Left hindlimb (tissue), 1 donor: ENCODE results near the gene PRAMEF26.
"Not testable (repeated sequence)": the region's sequence is repeated elsewhere in the genome, so short reads cannot be mapped to it uniquely, and the experiment has no call there.

Experiments
- DNase-seq: peaks from one replicate; pipeline ENCODE4 v3.0.0-alpha.2; 2018

PRAMEF26 gene

DNA sequence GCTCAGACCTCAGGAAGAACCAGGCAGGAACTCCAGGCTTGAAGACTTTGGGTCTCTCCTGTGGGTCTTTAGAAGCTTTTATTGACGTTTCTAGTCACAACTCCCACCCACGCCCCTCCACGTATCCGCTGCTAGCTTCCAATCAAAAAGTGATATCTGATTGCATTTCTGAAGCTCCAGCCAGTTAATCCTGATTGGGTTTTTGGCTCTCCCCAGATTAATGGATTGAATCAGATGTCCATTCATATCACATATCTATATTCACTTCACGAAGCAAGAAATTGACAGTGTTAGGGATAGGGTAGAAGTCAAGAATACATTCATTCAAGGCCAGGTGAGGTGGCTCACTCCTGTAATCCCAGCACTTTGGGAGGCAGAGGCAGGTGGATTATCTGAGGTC, at the start of gene PRAMEF26:
TSS of gene PRAMEF26 (minus strand) at position 101 of the 400 bp plus-strand sequence. CDS start 2,914 bp downstream, outside the sequence.
- DNase-seq = not testable (repeated sequence)

DNA sequence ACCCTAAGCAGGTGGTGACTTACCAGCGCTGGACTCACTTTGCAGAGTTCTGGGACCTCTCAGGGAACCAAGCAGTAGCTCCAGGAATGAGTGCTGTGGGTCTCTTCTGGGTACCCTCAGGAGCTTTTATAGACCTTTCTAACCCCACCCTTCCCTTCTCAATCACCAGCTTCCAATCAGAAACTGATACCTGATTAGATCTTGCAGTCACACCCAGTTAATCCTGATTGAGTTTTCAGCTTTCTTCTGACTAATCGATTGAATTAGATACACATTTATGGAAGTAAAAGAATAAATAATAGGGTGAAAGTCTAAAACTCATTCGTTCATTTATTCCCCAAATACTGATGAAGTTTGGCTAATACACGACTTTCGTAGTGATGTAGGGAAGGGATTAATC, 45.5 kb upstream of the PRAMEF26 start, which contains the start of gene PRAMEF13:
TSS of gene PRAMEF13 (minus strand) at position 101 of the 400 bp plus-strand sequence. CDS start 1,820 bp downstream, outside the sequence.
- not testable (repeated sequence) for DNase-seq

DNA sequence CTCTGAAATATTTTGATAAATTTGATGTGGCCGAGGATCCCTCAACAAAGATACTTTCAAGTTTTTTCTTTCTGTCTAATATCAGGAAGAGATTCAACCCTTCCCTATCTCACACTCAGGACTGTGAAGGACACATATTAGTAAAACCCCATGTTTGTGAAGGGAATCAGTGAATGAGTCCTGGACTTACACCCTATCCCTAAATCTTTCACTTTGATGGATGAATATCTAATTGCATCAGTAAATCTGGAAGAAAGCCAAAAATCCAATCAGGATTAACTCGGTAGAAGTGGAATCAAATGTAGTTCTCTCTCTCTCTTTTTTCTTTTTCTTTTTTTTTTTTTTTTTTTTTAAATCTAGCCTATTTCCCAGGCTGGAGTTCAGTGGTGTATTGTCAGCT, 15.7 kb upstream of the PRAMEF26 start, which contains the start of gene PRAMEF9:
TSS of gene PRAMEF9 (plus strand) at position 301 of the 400 bp plus-strand sequence. CDS start 3,433 bp downstream, outside the sequence.
- DNase-seq = not testable (repeated sequence)

DNA sequence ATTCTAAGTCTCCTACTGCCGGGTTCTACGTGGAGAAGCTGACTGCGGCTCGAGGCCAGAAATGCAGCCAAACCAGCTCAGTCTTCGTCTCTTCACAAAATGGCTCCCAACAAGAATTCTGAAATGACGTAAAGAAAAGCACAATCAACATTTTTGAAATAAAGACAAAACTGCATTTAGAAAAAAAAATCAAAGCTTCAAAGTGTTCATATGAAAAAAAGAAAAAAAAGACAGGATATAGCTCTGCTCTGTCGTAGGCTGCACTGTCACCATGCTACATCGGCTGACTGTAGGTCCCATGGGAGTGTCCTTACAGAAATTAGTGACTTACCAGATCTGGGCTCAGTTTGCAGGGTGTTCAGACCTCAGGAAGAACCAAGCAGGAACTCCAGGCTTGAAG, 9.7 kb upstream of the PRAMEF26 start, which contains the start of gene HNRNPCL4:
TSS of gene HNRNPCL4 (minus strand) at position 101 of the 400 bp plus-strand sequence. CDS start 164 bp downstream, outside the sequence.
- DNase-seq = not testable (repeated sequence)

DNA sequence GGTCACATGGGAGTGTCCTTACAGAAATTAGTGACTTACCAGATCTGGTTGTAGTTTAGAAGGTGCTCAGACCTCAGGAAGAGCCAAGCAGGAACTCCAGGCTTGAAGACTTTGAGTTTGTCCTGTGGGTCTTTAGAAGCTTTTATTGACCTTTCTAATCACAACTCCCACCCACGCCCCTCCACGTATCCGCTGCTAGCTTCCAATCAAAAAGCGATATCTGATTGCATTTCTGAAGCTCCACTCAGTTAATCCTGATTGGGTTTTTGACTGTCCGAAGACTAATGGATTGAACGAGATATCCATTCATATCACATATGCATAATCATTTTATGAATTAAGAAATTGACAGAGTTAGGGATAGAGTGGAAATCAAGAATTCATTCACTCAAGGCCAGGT, 39.1 kb downstream of the PRAMEF26 start, which contains the start of gene HNRNPCL2:
TSS of gene HNRNPCL2 (minus strand) at position 101 of the 400 bp plus-strand sequence. CDS start 454 bp downstream, outside the sequence.
- DNase-seq = not testable (repeated sequence)
